ENCODE data around the gene METTL6. TPM values are rescaled to one million over a fixed set of nuclear protein-coding genes. Genes with fewer than 3 reads are reported as not detected.

Gene METTL6
- total RNA-seq, 3 donors from 2014 or later: 10.1 to 13.7 (median 10.1) TPM

- H3K4me1 ChIP-seq (ENCODE audit: low read depth): no peaks in the 10 kb centered on the region
- TF ChIP-seq CTCF (IDR thresholded peaks at IDR 0.05): no peak
- intact Hi-C loops (cut with DNase I, micrococcal nuclease): no loop called here
- H3K4me3 ChIP-seq: no peak overlapping the region
- H3K9me3 ChIP-seq: no peaks in the 10 kb centered on the region
- ATAC-seq (no peak), DNase-seq (no peak)
- no peaks in the 10 kb centered on the region for H3K36me3 ChIP-seq (ENCODE audit: low read depth)
Measured at GRCh38 chr3:15470261-15470660, 42.9 kb upstream of the METTL6 start.

GRCh38 chr3:15467227-15468181 lies 40.2 kb upstream of the METTL6 start:
- DNase-seq: no peak
- no peak for TF ChIP-seq CTCF (IDR thresholded peaks at IDR 0.05)
- Histone ChIP-seq H3K9me3 (no peaks in the 10 kb centered on the region), H3K4me1 (ENCODE audit: low read depth) (no peaks in the 10 kb centered on the region), H3K36me3 (ENCODE audit: low read depth) (no peaks in the 10 kb centered on the region), H3K4me3 (no peak overlapping the region)
- intact Hi-C loops (cut with DNase I, micrococcal nuclease): no loop called here
- ATAC-seq: no peak

GRCh38 chr3:15465876-15466585 lies 38.7 kb upstream of the METTL6 start:
- H3K36me3 ChIP-seq (ENCODE audit: low read depth): no peaks in the 10 kb centered on the region
- H3K9me3 ChIP-seq: no peaks in the 10 kb centered on the region
- H3K4me3 ChIP-seq: no peak overlapping the region
- ATAC-seq: no peak
- intact Hi-C loops (cut with DNase I, micrococcal nuclease): no loop called here
- H3K4me1 ChIP-seq (ENCODE audit: low read depth): no peaks in the 10 kb centered on the region
- TF ChIP-seq CTCF (IDR thresholded peaks at IDR 0.05): no peak
- DNase-seq: no peak

- TF ChIP-seq CTCF (IDR thresholded peaks at IDR 0.05): no peak
- no peaks in the 10 kb centered on the region for H3K9me3 ChIP-seq
- DNase-seq (no peak), ATAC-seq (no peak)
- H3K36me3 ChIP-seq (ENCODE audit: low read depth): no peaks in the 10 kb centered on the region
- H3K4me3 ChIP-seq: no peak overlapping the region
- peaks cover 4% of the 10 kb centered on the region for H3K4me1 ChIP-seq (ENCODE audit: low read depth)
- intact Hi-C loops (cut with DNase I, micrococcal nuclease): no loop called here
Measured at GRCh38 chr3:15462451-15462850, 35.1 kb upstream of the METTL6 start.

GRCh38 chr3:15460891-15461531 lies 33.7 kb upstream of the METTL6 start:
- Histone ChIP-seq H3K4me3 (no peak overlapping the region), H3K9me3 (no peaks in the 10 kb centered on the region), H3K36me3 (ENCODE audit: low read depth) (no peaks in the 10 kb centered on the region), H3K4me1 (ENCODE audit: low read depth) (peaks cover 4% of the 10 kb centered on the region)
- TF ChIP-seq CTCF (IDR thresholded peaks at IDR 0.05): no peak
- intact Hi-C loops (cut with DNase I, micrococcal nuclease): no loop called here
- ATAC-seq: no peak
- no peak for DNase-seq

Measured in mucosa of descending colon (tissue), 3 donors.